GM13977 (cell line): ENCODE measurements around the gene OAF.
A peak's percentile ranks its signal among the peaks of the same experiment; 100 is the strongest.
"Not testable (repeated sequence)": the region's sequence is repeated elsewhere in the genome, so short reads cannot be mapped to it uniquely, and the experiment has no call there.

ENCODE experiments used
- DNase-seq: peaks from one replicate; pipeline ENCODE4 v3.0.0; 2012; ENCODE audit warnings: low spot score
- CTCF ChIP-seq: IDR thresholded peaks from 2 replicates; pipeline ENCODE4 v1.5.1; 2012; ENCODE audit warnings: mild to moderate bottlenecking, control low read depth; ENCODE audit not compliant: insufficient read depth; ENCODE audit errors: extremely low read depth, missing control alignments
- in situ Hi-C: fragments of 300-500 bp; cut with MboI; formaldehyde crosslinking; loops from one replicate; pipeline ENCODE4 v1.12.0; 2022; ENCODE audit warnings: low sequenced_read_pairs, low pct_unique_long_range_greater_than_20kb, mixed read lengths, inconsistent platforms; ENCODE audit not compliant: unreplicated experiment

Gene OAF

GRCh38 chr11:120244476-120245365 lies 33.9 kb downstream of the OAF start:
- in situ Hi-C loops = no loop called here
- peak; percentile 25 for DNase-seq
- TF ChIP-seq CTCF = no peak

GRCh38 chr11:120245434-120245833 lies 34.6 kb downstream of the OAF start:
- in situ Hi-C loops = no loop called here
- TF ChIP-seq CTCF = no peak
- no peak for DNase-seq

GRCh38 chr11:120248551-120249278 lies 37.9 kb downstream of the OAF start:
- no peak for DNase-seq
- in situ Hi-C loops = no loop called here
- TF ChIP-seq CTCF = no peak

- DNase-seq = no peak
- no peak for TF ChIP-seq CTCF
- in situ Hi-C loops = no loop called here
Observed at GRCh38 chr11:120249279-120250262, 38.7 kb downstream of the OAF start.

GRCh38 chr11:120253377-120253776 lies 42.5 kb downstream of the OAF start:
- in situ Hi-C loops, DNase-seq: not testable (repeated sequence)

GRCh38 chr11:120254788-120255518 lies 44.1 kb downstream of the OAF start:
- in situ Hi-C loops = no loop called here
- no peak for TF ChIP-seq CTCF
- peak; percentile 63 for DNase-seq
